Measurements from ENCODE around the gene BACH2. TPM values are rescaled to one million over a fixed set of nuclear protein-coding genes. Genes with fewer than 3 reads are reported as not detected.
"Not testable (repeated sequence)": the region's sequence is repeated elsewhere in the genome, so short reads cannot be mapped to it uniquely, and the experiment has no call there.

The BACH2 gene
- polyA plus RNA-seq, 1 donor from 2014 or later: 21.2 TPM

DNA sequence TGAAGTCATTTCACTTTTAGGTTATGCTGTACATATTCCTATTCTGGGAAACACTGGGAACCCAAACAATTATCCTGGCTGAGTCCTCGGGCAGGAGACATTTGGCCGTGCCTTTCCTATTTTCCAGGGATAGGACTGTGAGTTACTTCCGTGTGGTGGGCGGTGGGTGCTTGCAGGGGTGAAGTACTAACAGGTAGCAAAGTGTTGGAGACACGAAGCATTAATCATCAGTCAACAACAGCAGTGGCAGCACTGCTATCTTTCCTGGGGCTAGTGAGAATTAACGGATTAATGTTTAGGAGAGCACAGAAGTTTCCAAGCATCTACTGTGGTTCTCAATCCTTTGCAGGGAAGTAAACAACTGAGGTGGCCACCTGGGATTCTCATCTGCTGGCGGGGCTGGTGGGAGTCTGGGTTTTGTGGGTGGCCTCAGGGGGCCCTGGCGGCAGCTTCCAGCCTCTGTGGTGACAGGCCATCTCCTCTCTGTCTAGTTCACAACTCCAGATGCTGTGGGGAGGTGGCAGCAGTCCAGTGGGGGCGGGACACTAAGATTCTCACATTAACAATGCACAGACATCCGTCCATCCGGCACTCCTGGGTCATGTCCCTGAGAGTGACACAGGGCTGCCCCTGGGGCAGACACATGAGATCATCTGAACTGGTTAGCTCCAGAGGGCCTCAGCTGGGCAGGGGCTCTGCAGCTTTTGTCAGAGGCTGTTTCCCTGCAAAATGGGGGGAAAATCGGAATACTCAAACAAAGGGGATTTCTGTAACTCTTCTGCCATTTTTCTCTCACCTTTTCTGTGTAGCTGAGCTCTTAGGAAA is 311.5 kb downstream of the BACH2 start:
- peaks cover 3% of the 10 kb centered on the region for H3K36me3 Mint-ChIP-seq
- H3K4me1 Mint-ChIP-seq: peaks cover 5 to 8% (median 8%) of the 10 kb centered on the region in 3 donors
- no peak overlapping the region for H3K4me3 Mint-ChIP-seq
- H3K9me3 Mint-ChIP-seq: no peaks in the 10 kb centered on the region
- peak overlapping the region in 2 of 3 donors; percentile 48 to 62 for H3K27ac Mint-ChIP-seq
- no peaks in the 10 kb centered on the region for H3K27me3 Mint-ChIP-seq

DNA sequence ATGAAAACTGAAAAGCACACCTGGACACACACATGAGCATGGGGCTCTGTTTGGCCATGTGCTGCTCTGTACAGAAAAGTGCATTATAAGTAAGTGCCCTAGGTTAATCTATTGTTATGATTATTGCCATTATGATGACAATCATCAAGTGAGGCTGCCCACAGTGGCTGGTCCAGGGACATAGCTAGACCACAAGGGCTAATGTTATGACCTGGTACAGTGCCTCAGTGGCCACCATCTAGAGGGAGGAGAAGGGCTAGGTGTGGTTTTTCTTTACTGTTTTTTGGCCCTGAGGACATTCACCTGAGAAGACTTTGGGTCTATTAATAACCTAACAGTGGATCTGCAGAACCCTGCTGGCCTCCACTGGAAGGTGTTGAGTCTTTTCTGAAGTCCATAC is 316.3 kb downstream of the BACH2 start:
- no peak overlapping the region for H3K27ac Mint-ChIP-seq
- no peak overlapping the region for H3K4me3 Mint-ChIP-seq
- H3K4me1 Mint-ChIP-seq: peaks cover 0 to 7% (median 2%) of the 10 kb centered on the region in 3 donors
- H3K27me3 Mint-ChIP-seq: no peaks in the 10 kb centered on the region
- H3K9me3 Mint-ChIP-seq: no peaks in the 10 kb centered on the region
- peaks cover 1% of the 10 kb centered on the region for H3K36me3 Mint-ChIP-seq

DNA sequence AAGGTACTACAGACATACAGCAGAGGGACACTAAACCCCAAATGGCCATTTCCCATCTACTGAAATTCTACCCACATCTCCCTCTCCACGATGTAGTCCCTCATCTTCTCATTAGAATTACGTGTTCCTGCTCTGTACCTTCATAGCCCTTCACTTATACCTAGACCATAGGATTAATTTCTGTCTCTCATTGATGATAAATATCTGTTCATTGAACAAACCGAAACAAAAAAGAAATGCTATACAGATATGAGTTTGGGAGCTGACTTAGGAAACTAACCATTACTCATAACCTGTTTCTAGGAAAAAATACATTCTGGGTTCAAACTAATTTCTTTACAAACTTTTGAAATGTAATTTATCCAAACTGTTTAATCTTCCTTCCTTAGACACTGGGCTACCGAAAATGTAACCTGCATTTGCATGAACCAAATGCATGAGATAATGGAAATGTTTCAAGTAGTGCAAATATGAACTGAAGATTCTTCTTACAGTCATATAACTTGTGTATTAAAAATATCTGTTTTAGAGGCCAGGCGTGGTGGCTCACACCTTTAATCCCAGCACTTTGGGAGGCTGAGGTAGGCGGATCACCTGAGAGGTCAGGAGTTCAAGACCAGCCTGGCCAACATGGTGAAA is 317.0 kb downstream of the BACH2 start:
- Mint-ChIP-seq H3K4me3 (no peak overlapping the region), H3K27me3 (no peaks in the 10 kb centered on the region), H3K4me1 (peaks cover 0 to 7% (median 2%) of the 10 kb centered on the region in 3 donors), H3K36me3 (peaks cover 1% of the 10 kb centered on the region), H3K9me3 (no peaks in the 10 kb centered on the region), H3K27ac (no peak overlapping the region)

DNA sequence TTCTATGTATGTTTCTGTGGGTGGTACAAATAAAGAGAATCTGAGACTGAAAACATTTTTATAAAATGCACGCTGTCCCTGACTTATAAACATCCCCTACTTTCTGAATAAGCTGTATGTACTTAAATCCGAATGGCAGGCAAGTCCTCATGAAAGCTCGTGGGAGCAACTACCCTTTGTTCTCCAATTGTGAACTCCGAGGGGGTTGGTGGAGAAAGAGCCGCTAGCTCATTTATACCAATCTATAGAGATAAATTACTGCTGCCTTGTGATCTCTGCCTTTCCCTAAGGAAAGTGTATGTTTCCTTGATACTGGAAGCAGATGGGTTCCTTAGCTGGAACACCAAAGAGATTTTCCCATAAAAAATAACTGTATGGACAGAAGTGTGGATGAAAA is 317.9 kb downstream of the BACH2 start:
- Mint-ChIP-seq H3K27ac (no peak overlapping the region), H3K4me3 (no peak overlapping the region), H3K9me3 (no peaks in the 10 kb centered on the region), H3K4me1 (peaks cover 0 to 7% (median 2%) of the 10 kb centered on the region in 3 donors), H3K36me3 (peaks cover 1% of the 10 kb centered on the region), H3K27me3 (no peaks in the 10 kb centered on the region)

DNA sequence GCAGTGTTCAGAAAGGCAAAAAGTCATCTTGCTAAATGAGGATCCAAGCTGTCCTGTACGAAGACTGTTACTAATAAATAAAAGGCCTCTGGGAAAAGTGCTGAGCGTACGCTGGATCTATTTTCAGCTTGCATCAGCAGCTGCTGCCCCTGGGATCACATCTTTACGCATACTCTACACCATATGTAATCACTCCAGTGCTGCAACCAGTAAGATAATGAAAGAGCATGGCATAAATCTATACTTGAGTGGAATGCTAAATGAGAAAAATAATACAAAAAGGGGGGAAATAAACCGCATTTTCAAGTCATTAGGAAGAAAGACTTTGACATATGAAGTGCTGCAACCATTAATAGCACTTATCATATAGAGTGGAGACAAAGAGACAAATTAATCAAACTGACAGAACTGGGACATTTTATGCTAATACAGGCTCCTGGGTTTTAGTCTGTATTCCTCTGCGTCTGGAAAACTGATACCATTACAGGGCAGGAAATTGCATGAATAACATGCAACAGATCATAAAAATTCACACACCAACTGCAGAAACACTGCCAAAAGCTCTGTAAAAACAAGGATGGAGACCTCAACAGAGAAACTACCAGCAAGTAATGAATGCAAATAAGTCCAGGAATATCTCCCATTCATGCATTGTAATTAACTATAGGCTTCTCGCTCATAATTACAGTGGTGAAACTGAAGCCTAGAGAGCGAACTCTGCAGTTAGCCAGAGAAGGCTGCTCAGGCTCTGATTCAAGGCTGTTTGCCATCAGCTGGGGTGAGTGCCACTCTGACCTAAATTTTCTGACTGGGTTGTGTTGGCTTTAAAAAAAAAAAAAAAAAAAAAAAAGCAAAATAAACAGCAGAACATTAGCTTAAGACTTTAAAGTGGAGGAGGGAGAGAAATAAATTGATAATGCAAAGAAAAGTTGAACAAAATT is 318.6 kb downstream of the BACH2 start:
- Mint-ChIP-seq H3K4me3 (no peak overlapping the region), H3K27ac (no peak overlapping the region), H3K4me1 (peaks cover 0 to 7% (median 2%) of the 10 kb centered on the region in 3 donors)

DNA sequence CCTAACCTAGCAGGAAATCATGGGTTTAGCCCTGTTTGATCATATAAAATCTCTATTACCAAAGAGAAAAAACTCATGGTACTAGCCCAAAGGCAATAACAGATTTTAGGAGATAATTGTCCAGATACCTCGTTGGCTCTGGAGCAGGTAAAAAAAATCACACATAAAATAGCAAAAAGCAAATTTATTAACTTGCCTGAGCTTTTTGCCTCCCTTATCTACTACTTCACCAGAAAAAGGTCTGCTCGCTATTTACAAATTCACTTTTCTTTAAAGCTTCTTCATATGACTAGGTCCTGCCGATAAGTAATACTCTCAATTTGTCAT is 320.0 kb downstream of the BACH2 start:
- no peak overlapping the region for H3K4me3 Mint-ChIP-seq
- no peaks in the 10 kb centered on the region for H3K9me3 Mint-ChIP-seq
- H3K27me3 Mint-ChIP-seq: no peaks in the 10 kb centered on the region
- H3K36me3 Mint-ChIP-seq: peaks cover 3% of the 10 kb centered on the region
- no peak overlapping the region for H3K27ac Mint-ChIP-seq
- H3K4me1 Mint-ChIP-seq: peaks cover 0 to 7% (median 6%) of the 10 kb centered on the region in 3 donors

More for the DNA sequence above, 318.6 kb downstream of the BACH2 start:
- Mint-ChIP-seq H3K36me3 (peaks cover 1% of the 10 kb centered on the region), H3K9me3 (no peaks in the 10 kb centered on the region), H3K27me3 (no peaks in the 10 kb centered on the region)

DNA sequence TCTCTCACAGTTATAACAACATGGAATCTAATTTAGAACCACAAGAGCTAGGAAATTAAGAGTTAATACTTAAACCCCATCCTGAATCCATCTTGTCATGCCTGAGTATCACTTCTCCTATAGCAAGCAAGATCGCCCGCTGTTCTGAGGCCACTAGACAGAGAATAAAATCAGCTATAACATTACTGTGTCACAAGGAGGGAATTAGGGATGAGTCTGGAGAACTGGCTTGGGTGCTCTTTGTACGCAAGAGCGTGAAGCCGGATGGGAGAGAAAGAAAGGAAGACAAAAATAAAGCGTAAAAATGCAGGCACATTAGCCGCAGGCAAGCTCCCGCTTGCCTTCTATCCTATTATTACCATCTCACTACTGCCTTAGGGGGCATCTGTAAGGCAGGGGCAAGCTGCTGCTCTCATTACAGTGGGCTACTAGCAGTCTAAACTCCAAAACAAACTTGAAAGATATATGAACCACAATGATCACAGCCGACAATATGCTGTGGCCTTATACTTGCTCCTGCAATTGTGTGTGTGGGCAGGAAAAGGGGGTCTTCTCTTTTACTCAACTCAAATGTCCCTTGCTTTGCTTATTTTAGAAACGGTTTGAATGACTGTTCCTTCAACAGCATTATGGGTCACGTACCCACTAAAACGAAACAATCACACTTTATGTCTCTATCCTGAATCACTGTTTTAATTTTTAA is 320.5 kb downstream of the BACH2 start:
- Mint-ChIP-seq H3K4me3 (peak overlapping the region in 1 of 4 donors; percentile 47), H3K27me3 (no peaks in the 10 kb centered on the region), H3K9me3 (no peaks in the 10 kb centered on the region), H3K27ac (no peak overlapping the region), H3K4me1 (peaks cover 0 to 7% (median 6%) of the 10 kb centered on the region in 3 donors), H3K36me3 (peaks cover 3% of the 10 kb centered on the region)

DNA sequence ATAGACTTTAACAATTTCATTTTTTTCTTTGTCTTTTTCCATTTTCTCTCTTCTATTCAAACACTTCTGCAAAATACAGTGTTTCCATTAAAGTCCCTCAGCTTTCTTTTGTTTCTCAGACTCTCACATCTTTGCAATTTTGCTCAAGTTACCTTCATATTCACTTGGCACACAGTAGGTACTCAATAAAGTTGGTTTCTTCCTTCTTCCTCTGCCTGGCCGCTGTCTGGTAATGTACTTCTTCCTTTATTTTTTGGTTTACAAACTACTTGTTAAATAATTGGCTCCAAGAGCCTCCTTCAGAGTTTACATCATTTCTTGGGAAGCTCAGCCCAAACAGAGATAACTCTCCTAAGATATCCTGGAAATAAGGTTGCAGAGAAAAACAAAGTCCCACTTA is 321.3 kb downstream of the BACH2 start:
- Mint-ChIP-seq H3K9me3 (no peaks in the 10 kb centered on the region), H3K36me3 (peaks cover 3% of the 10 kb centered on the region), H3K27me3 (no peaks in the 10 kb centered on the region), H3K4me3 (no peak overlapping the region), H3K27ac (no peak overlapping the region), H3K4me1 (peaks cover 0 to 6% (median 2%) of the 10 kb centered on the region in 3 donors)

DNA sequence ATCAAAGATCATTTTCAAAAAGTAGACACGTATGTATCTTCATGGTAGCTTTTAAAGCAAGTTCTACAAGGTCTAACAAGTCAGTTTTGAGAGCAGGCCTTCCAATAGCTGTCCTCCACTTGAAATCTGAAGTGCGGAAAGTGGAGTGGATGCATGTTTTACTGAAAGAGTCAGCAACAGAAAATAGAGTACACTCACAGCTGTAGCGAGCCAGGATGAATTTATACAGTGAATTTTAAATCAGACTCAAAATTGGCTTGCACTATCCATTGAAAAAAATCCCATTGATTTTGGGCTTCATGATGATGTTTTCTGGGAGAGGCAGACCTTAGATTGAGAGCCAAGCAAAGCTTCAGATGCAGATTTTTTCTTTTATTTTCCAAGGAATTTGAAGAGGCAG is 321.8 kb downstream of the BACH2 start:
- H3K36me3 Mint-ChIP-seq: peaks cover 3% of the 10 kb centered on the region
- H3K9me3 Mint-ChIP-seq: no peaks in the 10 kb centered on the region
- H3K27ac Mint-ChIP-seq: no peak overlapping the region
- H3K27me3 Mint-ChIP-seq: no peaks in the 10 kb centered on the region
- H3K4me1 Mint-ChIP-seq: peaks cover 0 to 5% (median 1%) of the 10 kb centered on the region in 3 donors
- H3K4me3 Mint-ChIP-seq: no peak overlapping the region

DNA sequence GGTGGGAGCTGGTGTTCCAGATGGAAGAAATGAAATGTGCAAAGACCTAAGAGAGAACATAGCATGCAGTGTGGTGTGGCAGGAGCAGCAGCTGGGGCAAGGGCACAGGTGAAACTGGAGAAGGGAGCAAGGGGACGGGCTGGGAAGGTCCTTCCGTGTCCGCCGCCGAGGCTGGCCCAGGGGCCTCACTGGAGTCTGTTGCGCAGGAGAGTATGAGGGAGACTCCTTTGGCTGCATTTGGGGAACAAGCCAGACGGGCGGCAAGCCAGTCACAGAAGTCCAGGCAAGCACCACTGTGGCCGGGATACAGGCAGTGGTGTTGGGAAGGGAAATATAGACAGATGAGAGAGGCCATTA is 324.6 kb downstream of the BACH2 start:
- no peaks in the 10 kb centered on the region for H3K27me3 Mint-ChIP-seq
- no peaks in the 10 kb centered on the region for H3K9me3 Mint-ChIP-seq
- peaks cover 0 to 10% (median 8%) of the 10 kb centered on the region in 3 donors for H3K4me1 Mint-ChIP-seq
- peak overlapping the region in 1 of 4 donors; percentile 21 for H3K4me3 Mint-ChIP-seq
- H3K36me3 Mint-ChIP-seq: peaks cover 4% of the 10 kb centered on the region
- no peak overlapping the region for H3K27ac Mint-ChIP-seq

DNA sequence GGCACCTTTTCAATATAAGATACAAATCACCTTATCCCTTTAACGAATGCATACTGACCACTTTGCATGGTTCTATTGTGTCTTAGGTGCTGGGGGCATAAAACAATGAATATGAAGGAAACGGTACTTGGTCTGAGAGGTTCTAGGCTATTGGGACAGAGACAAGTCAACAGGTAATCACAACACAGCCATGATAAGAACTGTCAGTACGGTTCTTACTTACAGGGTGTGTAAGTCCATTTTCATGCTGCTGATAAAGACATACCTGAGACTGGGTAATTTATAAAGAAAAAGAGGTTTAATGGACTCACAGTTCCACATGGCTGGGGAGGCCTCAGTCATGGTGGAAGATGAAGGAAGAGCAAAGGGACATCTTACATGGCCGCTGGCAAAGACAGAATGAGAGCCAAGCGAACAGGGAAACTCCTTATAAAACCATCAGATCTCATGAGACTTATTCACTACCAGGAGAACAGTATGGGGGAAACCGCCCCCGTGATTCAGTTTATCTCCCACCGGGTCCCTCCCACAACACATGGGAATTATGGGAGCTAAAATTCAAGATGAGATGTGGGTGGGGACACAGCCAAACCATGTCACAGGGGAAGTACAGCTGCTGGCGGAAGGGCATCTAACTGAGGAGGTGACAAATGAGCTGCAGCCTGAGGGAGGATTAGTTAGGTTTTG is 325.2 kb downstream of the BACH2 start:
- H3K9me3 Mint-ChIP-seq, H3K4me1 Mint-ChIP-seq, H3K27me3 Mint-ChIP-seq, H3K36me3 Mint-ChIP-seq, H3K27ac Mint-ChIP-seq: not testable (repeated sequence)
- H3K4me3 Mint-ChIP-seq: peak overlapping the region in 1 of 4 donors; percentile 21

DNA sequence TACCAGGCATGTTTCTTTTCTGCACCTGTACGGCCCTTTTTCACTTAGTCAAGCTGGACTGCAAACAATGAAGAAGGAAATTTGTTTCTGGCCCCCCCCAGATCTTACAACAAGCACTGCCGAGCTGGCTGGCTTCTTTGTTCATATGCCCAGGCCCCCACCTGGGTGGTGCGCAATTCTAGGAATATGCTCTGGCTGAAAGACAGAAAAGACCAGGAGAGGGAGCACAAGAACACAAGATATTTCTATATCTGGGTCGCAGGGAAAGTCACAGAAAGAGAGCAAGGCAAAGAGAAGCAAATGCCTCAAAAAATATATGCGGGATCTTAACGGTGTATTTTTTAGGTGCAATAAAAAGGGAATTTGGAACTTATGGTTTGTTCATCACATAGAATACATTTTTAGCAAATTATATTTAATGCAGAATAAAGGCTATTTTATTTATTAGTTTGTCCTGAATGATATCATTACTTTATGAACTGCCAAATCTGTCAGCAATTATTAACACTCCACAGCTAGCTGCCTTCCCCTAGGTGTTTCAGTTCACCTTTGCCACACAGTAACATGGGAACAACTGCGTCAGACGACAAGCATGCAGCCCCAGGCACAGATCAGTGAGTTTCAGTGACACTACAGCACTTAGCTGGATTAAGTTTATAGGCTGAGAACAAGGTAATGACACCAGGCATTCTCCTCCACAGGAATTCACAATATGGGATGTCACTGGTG is 325.9 kb downstream of the BACH2 start:
- Mint-ChIP-seq H3K27ac (no peak overlapping the region), H3K36me3 (peaks cover 4% of the 10 kb centered on the region)

DNA sequence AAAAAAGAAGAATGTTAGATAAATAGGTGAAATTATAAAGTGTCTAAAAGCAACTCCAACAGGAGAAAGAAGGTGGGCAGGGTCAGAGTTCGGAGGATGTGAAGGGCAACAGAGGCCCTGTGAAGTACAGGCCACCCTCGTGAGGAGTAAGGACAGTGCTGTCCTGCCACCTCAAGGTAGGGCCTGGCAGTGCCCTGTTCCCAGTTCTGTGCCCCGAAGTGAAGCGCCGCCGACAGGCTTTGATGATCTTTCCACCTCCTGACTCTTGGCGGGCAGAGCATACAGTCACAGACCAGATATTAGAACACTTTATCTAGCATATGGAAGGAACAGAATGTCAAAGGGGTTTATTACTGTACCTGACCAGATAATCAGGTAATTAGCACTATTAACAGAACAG is 326.6 kb downstream of the BACH2 start:
- Mint-ChIP-seq H3K4me3 (no peak overlapping the region), H3K36me3 (peaks cover 4% of the 10 kb centered on the region), H3K9me3 (no peaks in the 10 kb centered on the region), H3K27ac (no peak overlapping the region), H3K4me1 (peaks cover 6 to 11% (median 11%) of the 10 kb centered on the region in 3 donors), H3K27me3 (no peaks in the 10 kb centered on the region)

More for the DNA sequence above, 325.9 kb downstream of the BACH2 start:
- Mint-ChIP-seq H3K27me3 (no peaks in the 10 kb centered on the region), H3K9me3 (no peaks in the 10 kb centered on the region), H3K4me3 (no peak overlapping the region), H3K4me1 (peaks cover 0 to 9% (median 9%) of the 10 kb centered on the region in 3 donors)
